ENCODE measurements around the gene OLFM1. TPM values are rescaled to one million over a fixed set of nuclear protein-coding genes. Genes with fewer than 3 reads are reported as not detected.

OLFM1 gene
- total RNA-seq: 0.65 and 2.0 TPM in 2 replicates

GRCh38 chr9:135087489-135087792, at the start of gene OLFM1:
Gene OLFM1 (plus strand): TSS chr9:135087668. CDS start chr9:135087990, 322 bp downstream.

Other genes starting within 250 kb of the OLFM1 start
- not detected in 2 replicates for gene FCN2, start 206.9 kb upstream of the OLFM1 start, total RNA-seq
- gene FCN1, start 169.8 kb upstream of the OLFM1 start, total RNA-seq: not detected in 2 replicates

All from epithelial cell of umbilical artery (primary cell).